IMR-90 (cell line): ENCODE measurements around the gene MINDY1. TPM values are rescaled to one million over a fixed set of nuclear protein-coding genes. Genes with fewer than 3 reads are reported as not detected.

Experiments used
- ATAC-seq: fragments of 200-7000 bp; cut with Tn5 transposase; 2 replicates; pipeline ENCODE4 v1.9.1; 2020; ENCODE audit warnings: low read depth, mild to moderate bottlenecking, moderate library complexity
- BruUV-seq: library from RNA; stranded (reverse); fragments of 400-500 nt; replicated peaks from 2 replicates; lab custom pipeline; 2021; lab: Mats Ljungman, UMichigan
- CTCF ChIA-PET: fragments of 300-600 bp; formaldehyde crosslinking; extraction: SDS; loops from one replicate; lab custom pipeline; 2021; ENCODE audit warnings: antibody characterized with exemption; lab: Yijun Ruan, JAX
- POLR2A ChIA-PET: fragments of 300-600 bp; sonication (Branson Sonifier 250); formaldehyde crosslinking; loops from one replicate; lab custom pipeline; 2022; ENCODE audit warnings: antibody characterized with exemption; ENCODE audit not compliant: unreplicated experiment; lab: Charles Lee
- DNase-seq: peaks from one replicate; pipeline ENCODE4 v3.0.0; 2013
- H2AFZ ChIP-seq: replicated peaks from 2 replicates; pipeline ENCODE3; 2013; ENCODE audit warnings: low read length, mild to moderate bottlenecking; ENCODE audit not compliant: poor library complexity
- H2AK5ac ChIP-seq: 2 replicates; pipeline ENCODE4 v1.6.1; 2013; ENCODE audit warnings: low read depth, low read length, inconsistent platforms
- H2AK9ac ChIP-seq: replicated peaks from 2 replicates; pipeline ENCODE3; 2013; ENCODE audit warnings: mild to moderate bottlenecking, low read depth, low read length, moderate library complexity; ENCODE audit not compliant: poor library complexity
- H2BK120ac ChIP-seq: 2 replicates; pipeline ENCODE4 v1.6.1; 2013; ENCODE audit warnings: low read depth, low read length, inconsistent platforms
- H2BK15ac ChIP-seq: 3 replicates; pipeline ENCODE4 v1.6.1; 2013; ENCODE audit warnings: low read depth, low read length, inconsistent platforms
- H2BK20ac ChIP-seq: 2 replicates; pipeline ENCODE4 v1.6.1; 2013; ENCODE audit warnings: low read depth, mild to moderate bottlenecking, inconsistent platforms, low read length, moderate library complexity
- H2BK5ac ChIP-seq: 2 replicates; pipeline ENCODE4 v1.6.1; 2013; ENCODE audit warnings: mild to moderate bottlenecking, low read depth, low read length, inconsistent platforms; ENCODE audit not compliant: poor library complexity, severe bottlenecking
- H3K14ac ChIP-seq: replicated peaks from 2 replicates; pipeline ENCODE4 v1.6.1; 2013; ENCODE audit warnings: low read depth, low read length, inconsistent platforms
- H3K18ac ChIP-seq: 2 replicates; pipeline ENCODE4 v1.6.1; 2013; ENCODE audit warnings: low read depth, low read length, control low read depth
- H3K23ac ChIP-seq: 2 replicates; pipeline ENCODE4 v1.6.1; 2013; ENCODE audit warnings: low read depth, low read length, inconsistent platforms
- H3K27ac ChIP-seq: 2 replicates; pipeline ENCODE4 v1.5.1; 2013; ENCODE audit warnings: mild to moderate bottlenecking, control low read depth, low read length; ENCODE audit not compliant: insufficient read depth
- H3K27me3 ChIP-seq: 2 replicates; pipeline ENCODE4 v1.6.1; 2013; ENCODE audit warnings: low read length; ENCODE audit not compliant: control insufficient read depth, insufficient read depth
- H3K36me3 ChIP-seq: 2 replicates; pipeline ENCODE4 v1.6.1; 2013; ENCODE audit warnings: low read length, mixed read lengths; ENCODE audit not compliant: control insufficient read depth, insufficient read depth
- H3K4ac ChIP-seq: 2 replicates; pipeline ENCODE4 v1.6.1; 2013; ENCODE audit warnings: low read depth, low read length, inconsistent platforms
- H3K4me1 ChIP-seq: 2 replicates; pipeline ENCODE4 v1.6.1; 2013; ENCODE audit warnings: low read length, mixed read lengths; ENCODE audit not compliant: control insufficient read depth, insufficient read depth
- H3K4me2 ChIP-seq: 2 replicates; pipeline ENCODE4 v1.6.1; 2013; ENCODE audit warnings: low read depth, mild to moderate bottlenecking, control low read depth, low read length, moderate library complexity
- H3K4me3 ChIP-seq: 2 replicates; pipeline ENCODE4 v1.5.1; 2013; ENCODE audit warnings: low read depth, mild to moderate bottlenecking, control low read depth, low read length, moderate library complexity; ENCODE audit not compliant: insufficient read depth
- H3K56ac ChIP-seq: 2 replicates; pipeline ENCODE4 v1.6.1; 2013; ENCODE audit warnings: low read length, inconsistent platforms; ENCODE audit not compliant: insufficient read depth; ENCODE audit errors: extremely low read depth
- H3K79me1 ChIP-seq, 2 experiments: 2 replicates each; pipeline ENCODE4 v1.6.1; 2013; ENCODE audit warnings: low read length in 2 of 2, inconsistent platforms in 1 of 2, low read depth in 1 of 2
- H3K9ac ChIP-seq: 2 replicates; pipeline ENCODE4 v1.6.1; 2013; ENCODE audit warnings: low read depth, low read length, control low read depth
- H3K9me1 ChIP-seq: 2 replicates; pipeline ENCODE4 v1.6.1; 2013; ENCODE audit warnings: low read length, inconsistent platforms; ENCODE audit not compliant: insufficient read depth
- H3K9me3 ChIP-seq: 2 replicates; pipeline ENCODE4 v1.6.1; 2013; ENCODE audit warnings: low read length; ENCODE audit not compliant: control insufficient read depth, insufficient read depth
- H4K20me1 ChIP-seq: 2 replicates; pipeline ENCODE4 v1.6.1; 2013; ENCODE audit warnings: low read length, inconsistent platforms; ENCODE audit not compliant: insufficient read depth
- H4K5ac ChIP-seq: 2 replicates; pipeline ENCODE4 v1.6.1; 2013; ENCODE audit warnings: mild to moderate bottlenecking, low read depth, low read length, control low read depth
- H4K8ac ChIP-seq, 2 experiments: 2 replicates each; pipeline ENCODE4 v1.6.1; 2013; ENCODE audit warnings: low read depth in 2 of 2, low read length in 2 of 2, control low read depth in 1 of 2, inconsistent platforms in 1 of 2
- H4K91ac ChIP-seq: 2 replicates; pipeline ENCODE4 v1.6.1; 2013; ENCODE audit warnings: low read depth, low read length, inconsistent platforms; ENCODE audit not compliant: insufficient read depth
- CEBPB ChIP-seq: IDR thresholded peaks from 2 replicates; pipeline ENCODE4 v1.6.1; 2012; ENCODE audit warnings: low read depth, low read length, improper control_type of control experiment
- CHD1 ChIP-seq: IDR thresholded peaks from 2 replicates; pipeline ENCODE4 v1.6.1; 2012; ENCODE audit warnings: low read depth, low read length, improper control_type of control experiment
- CTCF ChIP-seq: conservative IDR thresholded peaks from 2 replicates; pipeline ENCODE4 v1.5.1; 2012; ENCODE audit warnings: mild to moderate bottlenecking, low read depth, low read length, improper control_type of control experiment
- ELK1 ChIP-seq: fragments of 150-350 bp; IDR thresholded peaks from 2 replicates; pipeline ENCODE4 v1.6.1; 2016; ENCODE audit warnings: low read depth, mild to moderate bottlenecking, low read length, moderate library complexity, borderline replicate concordance
- FOS ChIP-seq: fragments of 150-350 bp; IDR thresholded peaks from 2 replicates; pipeline ENCODE4 v1.6.1; 2016; ENCODE audit warnings: low read depth, low read length
- MAFK ChIP-seq: IDR thresholded peaks from 2 replicates; pipeline ENCODE4 v1.6.1; 2012; ENCODE audit warnings: low read depth, low read length, improper control_type of control experiment
- MAZ ChIP-seq: IDR thresholded peaks from 2 replicates; pipeline ENCODE4 v1.6.1; 2012; ENCODE audit warnings: low read depth, mild to moderate bottlenecking, low read length, improper control_type of control experiment, moderate library complexity, borderline replicate concordance
- MXI1 ChIP-seq: IDR thresholded peaks from 2 replicates; pipeline ENCODE4 v1.6.1; 2012; ENCODE audit warnings: low read depth, mild to moderate bottlenecking, low read length, moderate library complexity, borderline replicate concordance
- NFE2L2 ChIP-seq: fragments of 150-350 bp; IDR thresholded peaks from 2 replicates; pipeline ENCODE4 v1.6.1; 2016; ENCODE audit warnings: low read depth, mild to moderate bottlenecking, low read length
- POLR2A ChIP-seq: IDR thresholded peaks from 2 replicates; pipeline ENCODE4 v1.6.1; 2012; ENCODE audit warnings: mild to moderate bottlenecking, low read depth, low read length
- RAD21 ChIP-seq: IDR thresholded peaks from 2 replicates; pipeline ENCODE4 v1.6.1; 2012; ENCODE audit warnings: low read length, improper control_type of control experiment
- RCOR1 ChIP-seq: IDR thresholded peaks from 2 replicates; pipeline ENCODE4 v1.6.1; 2012; ENCODE audit warnings: mild to moderate bottlenecking, low read length, improper control_type of control experiment; ENCODE audit not compliant: insufficient replicate concordance
- RFX5 ChIP-seq: IDR thresholded peaks from 2 replicates; pipeline ENCODE4 v1.8.0; 2012; ENCODE audit warnings: low read depth, mild to moderate bottlenecking, low read length, moderate library complexity
- SMC3 ChIP-seq: fragments of 150-350 bp; IDR thresholded peaks from 2 replicates; pipeline ENCODE4 v1.6.1; 2016; ENCODE audit warnings: low read depth, mild to moderate bottlenecking, antibody characterized with exemption, low read length, moderate library complexity
- USF2 ChIP-seq: fragments of 150-350 bp; IDR thresholded peaks from 2 replicates; pipeline ENCODE4 v1.6.1; 2017; ENCODE audit warnings: mild to moderate bottlenecking, antibody characterized with exemption, low read length, low read depth
- WGBS, 2 experiments: methylation state at CpG; one replicate each; pipeline versions ENCODE4 v1.1.5 to v1.1.7; 2013; ENCODE audit warnings: missing lambda C conversion rate in 2 of 2; ENCODE audit not compliant: insufficient read length in 1 of 2; ENCODE audit errors: extremely low coverage in 2 of 2; 5-methylcytosine and 5-hydroxymethylcytosine counted together
- dilution Hi-C: fragments of 300-500 bp; cut with HindIII; formaldehyde crosslinking; loops from one replicate; pipeline ENCODE4 v1.14.3; 2018; ENCODE audit warnings: low sequenced_read_pairs; ENCODE audit not compliant: unreplicated experiment
- in situ Hi-C: fragments of 300-500 bp; cut with MboI; formaldehyde crosslinking; loops from 3 replicates; pipeline ENCODE4 v1.14.3; 2019; ENCODE audit warnings: low sequenced_read_pairs, inconsistent platforms, mixed read lengths
- intact Hi-C: fragments of 100-400 bp; cut with micrococcal nuclease; formaldehyde crosslinking; loops from 2 replicates; pipeline ENCODE4 v1.10.0; 2022
- polyA plus RNA-seq, 3 experiments: library from polyadenylated mRNA; depleted of rRNA; stranded (reverse); fragments of >200 nt; gene quantifications; 2 replicates each; pipeline ENCODE4 v1.2.3, GENCODE V29; 2012; ENCODE audit warnings: low replicate concordance in 1 of 3
- total RNA-seq: library from RNA; depleted of rRNA; stranded (reverse); fragments of >200 nt; gene quantifications from 2 replicates; pipeline ENCODE4 v1.2.3, GENCODE V29; 2012

The MINDY1 gene
- total and polyA plus RNA-seq, 2 of the 4 experiments (the other 2 are of a cell fraction): 6.6 to 7.3 TPM

GRCh38 chr1:151009674-151010345 is 3.1 kb upstream of the MINDY1 start:
- Histone ChIP-seq H3K56ac (no peak overlapping the region), H2AK5ac (no peak overlapping the region), H2BK20ac (no peak overlapping the region), H3K27me3 (no peaks in the 10 kb centered on the region), H4K20me1 (no peaks in the 10 kb centered on the region), H3K27ac (no peak overlapping the region), H2BK15ac (no peak overlapping the region; the same call in 2 of the 3 replicates), H4K8ac (no peak overlapping the region), H3K23ac (no peak overlapping the region), H3K9me3 (no peaks in the 10 kb centered on the region), H3K18ac (no peak overlapping the region), H4K5ac (no peak overlapping the region), H3K4me3 (no peak overlapping the region), H3K4me2 (peak overlapping the region; percentile 81; the same call in 1 of the 2 replicates), H3K9ac (no peak overlapping the region), H4K91ac (no peak overlapping the region), H2AFZ (no peak overlapping the region), H3K79me1 (peaks cover 16 to 52% of the 10 kb centered on the region in 2 experiments), H2BK120ac (no peak overlapping the region), H2BK5ac (peak overlapping the region; percentile 3), H3K14ac (no peak overlapping the region), H3K9me1 (peaks cover 11% of the 10 kb centered on the region), H2AK9ac (no peak overlapping the region), H3K36me3 (no peaks in the 10 kb centered on the region), H3K4ac (no peak overlapping the region), H3K4me1 (peaks cover 5% of the 10 kb centered on the region; the same call in 1 of the 2 replicates)
- no peak for TF ChIP-seq CEBPB
- TF ChIP-seq MXI1: no peak
- no peak for TF ChIP-seq RAD21
- no peak for TF ChIP-seq MAZ
- TF ChIP-seq RFX5: no peak
- TF ChIP-seq CHD1: no peak
- TF ChIP-seq ELK1: no peak
- no peak for TF ChIP-seq FOS
- no peak for TF ChIP-seq RCOR1
- TF ChIP-seq POLR2A: no peak
- TF ChIP-seq MAFK: no peak
- no peak for TF ChIP-seq USF2
- TF ChIP-seq SMC3: no peak
- TF ChIP-seq NFE2L2: no peak
- no peak for TF ChIP-seq CTCF
- WGBS, 2 experiments: 83% methylated on average over 1 of the region's 8 CpGs; no CpG with 5 or more reads in 1 of the 2 experiments
- CTCF ChIA-PET: interaction anchor here (1.0 kb wide), 1 partner anchor 49 kb away, joined by 5 read pairs; the partner anchor contains the start of gene CDC42SE1
- in situ Hi-C loops: no loop called here
- dilution Hi-C loops: no loop called here
- no peak for ATAC-seq
- POLR2A ChIA-PET: no interaction called here
- intact Hi-C loops: loop anchor here (5.0 to 10.0 kb wide), 2 partner anchors 52 to 445 kb away; partner anchors contain the start of gene MLLT11
- DNase-seq: no peak
- BruUV-seq: no TSS peak
